ENCODE results near the gene PRSS2. TPM values are rescaled to one million over a fixed set of nuclear protein-coding genes. Genes with fewer than 3 reads are reported as not detected.

Gene PRSS2
- total RNA-seq, 2 donors from 2014 or later = 0.76 TPM; not detected in 1

DNA sequence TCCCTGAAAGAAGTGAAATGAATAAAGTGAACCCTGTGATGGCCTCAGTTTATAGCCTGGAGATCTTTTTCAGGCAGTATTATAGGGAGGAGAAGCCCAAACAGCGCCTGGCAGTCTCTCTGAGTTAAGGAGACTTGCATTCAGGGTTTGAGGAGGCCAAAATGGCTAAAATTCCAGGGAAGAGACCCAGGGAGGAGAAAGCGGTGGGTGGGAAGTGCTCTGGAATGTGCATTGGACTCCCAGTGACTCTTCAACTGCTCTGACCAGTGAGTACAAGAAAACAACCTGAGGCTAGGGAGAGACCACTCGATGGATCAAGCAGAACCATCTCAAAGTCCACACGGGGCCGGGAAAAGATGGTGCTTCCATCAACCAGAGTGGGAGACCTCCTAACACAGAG lies 48.8 kb downstream of the PRSS2 start:
- DNase-seq (ENCODE audit: low spot score) (no peak), ATAC-seq (no peak)
- Mint-ChIP-seq H3K27me3 (peaks cover 32 to 38% of the 10 kb centered on the region in 2 donors), H3K4me3 (no peak overlapping the region), H3K36me3 (peaks cover 4% of the 10 kb centered on the region), H3K27ac (no peak overlapping the region), H3K9me3 (no peaks in the 10 kb centered on the region), H3K4me1 (ENCODE audit: low read depth in 2 of 2) (no peaks in the 10 kb centered on the region)

DNA sequence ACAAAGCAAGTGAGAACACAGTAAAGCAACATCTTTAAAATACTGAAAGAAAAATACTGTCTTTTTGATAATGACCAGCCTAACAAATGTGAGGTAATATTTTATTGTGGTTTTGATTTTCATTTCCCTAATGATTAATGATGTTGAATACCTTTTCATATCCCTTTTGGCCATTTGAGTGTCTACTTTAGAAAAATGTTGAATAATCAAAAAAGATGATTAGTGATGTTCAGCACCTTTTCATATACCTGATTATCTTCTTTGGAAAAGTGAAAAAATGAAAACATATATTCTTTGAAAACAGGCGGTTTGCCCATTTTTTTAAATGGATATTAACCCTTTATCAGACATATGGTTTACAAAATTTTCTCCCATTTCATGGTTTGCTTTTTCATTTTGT lies 51.9 kb downstream of the PRSS2 start:
- Mint-ChIP-seq H3K4me1 (ENCODE audit: low read depth in 2 of 2) (no peaks in the 10 kb centered on the region), H3K9me3 (no peaks in the 10 kb centered on the region), H3K36me3 (peaks cover 4% of the 10 kb centered on the region), H3K27ac (no peak overlapping the region), H3K4me3 (no peak overlapping the region), H3K27me3 (peaks cover 29 to 38% of the 10 kb centered on the region in 2 donors)
- DNase-seq (ENCODE audit: low spot score) (no peak), ATAC-seq (no peak)

Other genes with a start within 250 kb of the PRSS2 start
- gene PRSS1, start 21.5 kb upstream of the PRSS2 start, total RNA-seq = not detected
- 1 to 10 TPM in 1 of 2 donors, under 1 TPM in 1; 0.64 to 1.8 TPM for gene EPHB6, start 84.1 kb downstream of the PRSS2 start, total RNA-seq
- not detected for gene TRPV6, start 114.8 kb downstream of the PRSS2 start, total RNA-seq
- not detected for gene TRPV5, start 162.8 kb downstream of the PRSS2 start, total RNA-seq
- gene LLCFC1, start 168.5 kb downstream of the PRSS2 start, total RNA-seq = not detected
- not detected for gene KEL, start 191.4 kb downstream of the PRSS2 start, total RNA-seq

All from natural killer cell treated with Interleukin-12 subunit alpha and Interleukin-12 subunit beta and Interleukin-15 and Interleukin-18, amount 100 ng/mL, for 72 hours (primary cell).